ENCODE data around the gene MAP1S. TPM values are rescaled to one million over a fixed set of nuclear protein-coding genes. Genes with fewer than 3 reads are reported as not detected.

MAP1S gene
- total RNA-seq, 2 donors from 2014 or later = 26.8 to 31.2 TPM

DNA sequence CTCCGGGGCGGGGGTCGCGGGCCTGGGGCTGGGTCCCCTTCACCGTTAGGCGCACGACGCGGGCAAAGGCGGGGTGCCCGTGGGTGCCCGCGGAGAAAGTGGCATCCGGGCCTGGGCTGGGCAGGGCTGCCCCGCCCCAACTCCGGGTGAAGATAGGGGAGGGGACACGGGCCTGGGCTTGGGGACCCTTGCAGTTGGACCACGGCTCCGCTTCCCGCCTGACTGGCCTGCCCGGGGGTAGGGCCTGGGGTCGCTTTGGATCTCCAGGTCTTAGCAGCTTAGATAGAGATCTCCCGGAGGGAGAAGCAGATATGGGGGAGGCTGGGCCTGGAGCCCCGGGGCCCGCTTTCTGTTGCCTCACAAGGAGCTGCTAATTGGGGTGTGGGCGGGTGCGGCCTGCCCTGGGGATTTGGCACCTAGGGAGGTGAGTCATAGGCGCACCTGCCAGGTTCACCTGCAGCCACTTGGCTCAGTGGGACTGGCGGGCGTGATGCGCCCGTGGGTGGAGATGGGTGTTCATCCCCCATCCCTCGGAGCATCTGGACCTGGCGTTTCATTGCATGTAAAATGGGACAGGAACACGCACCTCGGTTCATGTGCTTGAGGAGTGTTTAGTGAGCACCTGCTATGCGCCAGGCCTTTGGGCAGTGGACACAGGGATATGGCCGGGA, 585 bp downstream of the MAP1S start:
- H3K9me3 ChIP-seq = no peaks in the 10 kb centered on the region
- H3K36me3 ChIP-seq = peaks cover 11% of the 10 kb centered on the region
- H3K27me3 ChIP-seq = no peaks in the 10 kb centered on the region
- peak overlapping the region; percentile 89 to 90 for H3K4me3 ChIP-seq
- H3K27ac ChIP-seq = peak overlapping the region; percentile 52 to 69
- no peak for DNase-seq (ENCODE audit: low spot score)
- TF ChIP-seq CTCF (IDR thresholded peaks at IDR 0.05) = no peak
- H3K4me1 ChIP-seq = peaks cover 0 to 47% of the 10 kb centered on the region in 2 donors

GRCh38 chr19:17720440-17720839, 1.2 kb downstream of the MAP1S start:
- DNase-seq (ENCODE audit: low spot score) = no peak
- Histone ChIP-seq H3K27ac (peak overlapping the region in 1 of 2 donors; percentile 69), H3K9me3 (no peaks in the 10 kb centered on the region), H3K4me3 (peak overlapping the region; percentile 89 to 90), H3K36me3 (peaks cover 17% of the 10 kb centered on the region), H3K4me1 (peaks cover 0 to 47% of the 10 kb centered on the region in 2 donors), H3K27me3 (no peaks in the 10 kb centered on the region)
- TF ChIP-seq CTCF (IDR thresholded peaks at IDR 0.05) = no peak

DNA sequence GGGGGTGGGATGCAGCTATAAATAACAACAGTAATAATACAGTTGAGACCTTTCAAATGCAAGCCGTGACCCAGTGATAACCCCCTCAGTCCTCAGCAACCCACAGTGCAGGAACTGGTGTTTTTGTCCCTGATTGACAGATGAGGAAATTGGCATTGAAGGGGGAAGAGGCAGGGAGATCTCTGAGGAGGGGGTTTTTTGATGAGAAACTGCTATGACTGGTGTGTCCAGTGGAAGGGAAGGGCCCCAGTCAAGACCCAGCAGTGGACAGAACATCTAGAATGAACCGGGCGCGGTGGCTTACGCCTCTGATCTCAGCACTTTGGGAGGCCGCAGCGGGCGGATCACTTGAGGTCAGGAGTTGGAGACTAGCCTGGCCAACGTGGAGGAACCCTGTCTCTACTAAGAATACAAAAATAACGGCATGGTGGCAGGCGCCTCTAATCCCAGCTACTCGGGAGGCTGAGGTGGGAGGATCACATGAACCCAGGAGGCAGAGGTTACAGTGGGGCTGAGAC, 1.9 kb downstream of the MAP1S start:
- peaks cover 0 to 47% of the 10 kb centered on the region in 2 donors for H3K4me1 ChIP-seq
- no peak for DNase-seq (ENCODE audit: low spot score)
- H3K9me3 ChIP-seq = no peaks in the 10 kb centered on the region
- peak overlapping the region in 1 of 2 donors; percentile 90 for H3K4me3 ChIP-seq
- peaks cover 24% of the 10 kb centered on the region for H3K36me3 ChIP-seq
- TF ChIP-seq CTCF (IDR thresholded peaks at IDR 0.05) = no peak
- H3K27ac ChIP-seq = peak overlapping the region; percentile 31 to 69
- no peaks in the 10 kb centered on the region for H3K27me3 ChIP-seq

GRCh38 chr19:17721821-17722220, 2.5 kb downstream of the MAP1S start:
- H3K36me3 ChIP-seq = peaks cover 31% of the 10 kb centered on the region
- TF ChIP-seq CTCF (IDR thresholded peaks at IDR 0.05) = no peak
- no peaks in the 10 kb centered on the region for H3K27me3 ChIP-seq
- peak overlapping the region; percentile 31 to 69 for H3K27ac ChIP-seq
- no peaks in the 10 kb centered on the region for H3K9me3 ChIP-seq
- peak overlapping the region in 1 of 2 donors; percentile 90 for H3K4me3 ChIP-seq
- peaks cover 0 to 47% of the 10 kb centered on the region in 2 donors for H3K4me1 ChIP-seq
- DNase-seq (ENCODE audit: low spot score) = peak; percentile 79

DNA sequence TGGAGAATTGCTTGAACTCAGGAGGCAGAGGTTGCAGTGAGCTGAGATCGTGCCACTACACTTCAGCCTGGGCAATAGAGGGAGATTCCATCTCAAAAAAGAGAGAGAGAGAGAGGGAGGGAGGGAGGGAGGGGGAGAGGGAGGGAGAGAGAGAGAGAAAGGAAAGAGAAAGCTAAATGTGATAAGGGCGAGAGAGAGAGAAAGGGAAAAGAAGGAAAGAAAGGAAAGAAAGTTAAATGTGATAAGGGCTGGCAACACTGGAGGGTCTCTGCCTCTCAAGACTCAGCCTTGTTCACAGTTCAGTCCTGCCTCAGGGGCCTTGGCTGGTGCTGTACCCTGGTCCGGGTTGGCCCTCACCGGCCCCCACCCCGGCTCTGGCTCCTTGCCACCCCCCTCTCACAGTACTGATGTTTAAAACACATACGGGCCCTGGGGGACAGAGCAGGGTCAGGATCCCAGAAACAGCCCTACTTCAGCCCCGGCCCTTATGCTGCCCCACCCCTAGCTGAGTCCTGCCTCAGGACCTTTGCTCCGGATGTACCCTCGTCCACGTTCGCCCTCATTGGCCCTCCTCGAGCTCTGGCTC, 3.5 kb downstream of the MAP1S start:
- no peak overlapping the region for H3K27ac ChIP-seq
- no peak for DNase-seq (ENCODE audit: low spot score)
- H3K36me3 ChIP-seq = peaks cover 40% of the 10 kb centered on the region
- no peak overlapping the region for H3K4me3 ChIP-seq
- H3K4me1 ChIP-seq = peaks cover 0 to 40% of the 10 kb centered on the region in 2 donors
- H3K9me3 ChIP-seq = no peaks in the 10 kb centered on the region
- TF ChIP-seq CTCF (IDR thresholded peaks at IDR 0.05) = no peak
- H3K27me3 ChIP-seq = no peaks in the 10 kb centered on the region
